HG02763 (cell line): ENCODE results near the gene OTP.

Experiments
- ATAC-seq: cut with Tn5 transposase; IDR thresholded peaks from one replicate; pipeline ENCODE4 v1.9.1; 2021; ENCODE audit warnings: mild to moderate bottlenecking, moderate library complexity; ENCODE audit not compliant: unreplicated experiment

Gene OTP

DNA sequence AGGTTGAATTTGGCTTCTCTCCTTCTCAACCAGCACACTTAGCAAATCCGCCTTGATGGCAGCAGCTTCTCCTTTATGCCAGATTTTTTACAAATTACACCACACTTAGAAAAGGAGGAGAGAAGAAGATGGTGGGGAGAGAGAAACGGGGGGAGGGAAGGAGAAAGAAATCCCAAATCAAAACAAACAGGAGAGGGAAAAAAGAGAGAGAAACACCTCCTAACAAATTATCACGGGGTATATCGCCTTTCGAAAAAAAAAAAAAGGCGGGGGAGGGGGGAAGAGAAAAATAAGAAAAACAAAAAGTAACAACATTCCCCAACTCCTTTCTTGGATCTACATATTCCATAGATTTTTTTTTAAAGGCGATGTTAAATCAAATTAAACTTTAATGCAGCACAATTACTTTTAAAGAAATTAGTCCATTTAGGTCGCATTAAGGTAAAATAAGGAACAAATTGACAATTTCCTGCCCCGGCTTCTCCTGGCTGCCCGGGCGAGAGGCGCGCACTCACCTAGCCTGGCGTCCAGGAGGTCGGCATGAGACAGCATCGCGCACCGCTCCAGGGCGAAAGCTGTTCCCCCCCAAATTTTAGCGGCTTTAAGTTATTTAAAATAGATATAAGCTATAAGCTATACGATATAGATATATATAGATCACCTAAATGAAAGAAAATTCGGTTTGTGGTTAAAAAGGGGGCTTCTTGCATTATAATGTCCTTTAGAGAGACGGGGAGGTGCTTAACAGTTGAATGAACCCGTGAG lies at the start of gene OTP:
Gene OTP, minus strand, starts transcription at position 716 of the 765 bp plus-strand sequence. Its CDS starts 164 bp downstream, at position 552.
- no peak for ATAC-seq

GRCh38 chr5:77683171-77683732 lies 44.7 kb upstream of the OTP start:
- no peak for ATAC-seq

- no peak for ATAC-seq
These were observed 32.0 kb upstream of the OTP start for GRCh38 chr5:77670526-77670925.

DNA sequence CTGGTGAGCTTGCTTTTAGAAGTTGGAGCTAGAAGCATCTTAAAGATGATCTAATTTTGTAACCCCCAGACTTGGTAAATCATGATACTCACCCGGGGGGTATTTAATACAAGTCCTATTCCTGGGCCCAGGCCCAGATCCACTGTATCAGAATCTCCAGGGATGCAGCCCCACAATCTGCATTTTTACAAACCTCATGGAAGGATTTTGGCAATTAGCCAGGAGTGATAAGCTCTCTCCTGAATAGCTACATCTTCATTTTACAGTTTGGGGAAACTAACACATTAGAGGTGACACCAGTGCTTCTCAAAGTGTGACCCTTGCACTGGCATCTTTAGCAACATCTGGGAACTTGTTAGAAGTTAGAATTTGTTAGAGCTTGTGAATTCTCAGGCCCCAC lies 31.2 kb upstream of the OTP start:
- no peak for ATAC-seq

DNA sequence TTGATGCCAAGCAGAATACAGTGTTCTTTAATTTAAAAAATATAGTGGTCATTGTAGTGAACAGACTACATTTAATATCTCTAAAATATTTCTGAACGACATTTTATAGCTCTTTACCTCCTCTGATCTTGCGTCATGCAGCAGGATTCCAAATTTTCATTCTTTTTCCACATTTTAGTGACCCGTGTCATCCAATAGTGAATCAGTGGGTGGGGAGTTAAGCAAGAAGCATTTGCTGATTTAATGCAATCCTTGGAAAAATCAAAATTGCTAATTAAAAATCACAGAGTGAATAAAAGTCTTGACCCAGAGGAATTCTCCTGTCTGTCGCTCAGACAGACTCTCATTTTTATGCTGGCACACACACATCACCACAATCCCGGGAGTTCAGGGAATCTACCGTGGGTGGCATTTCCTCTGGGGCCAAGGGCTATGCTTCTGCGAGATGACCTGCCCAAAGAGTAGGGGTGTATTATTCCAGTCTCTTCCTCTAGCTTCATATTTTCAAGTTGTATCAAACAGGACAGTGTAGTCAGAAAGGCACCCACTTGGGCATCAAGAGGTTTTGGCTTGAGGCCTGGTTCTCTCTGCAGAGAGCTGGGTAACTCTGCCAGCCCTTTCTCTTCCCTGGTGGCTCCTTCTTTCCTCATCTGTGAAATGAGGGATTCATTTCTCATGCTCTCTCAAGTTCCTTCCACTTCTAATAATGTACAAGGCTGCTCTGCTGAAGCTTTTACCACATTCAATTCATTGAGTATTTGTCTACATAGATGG lies 24.8 kb upstream of the OTP start:
- ATAC-seq: no peak

DNA sequence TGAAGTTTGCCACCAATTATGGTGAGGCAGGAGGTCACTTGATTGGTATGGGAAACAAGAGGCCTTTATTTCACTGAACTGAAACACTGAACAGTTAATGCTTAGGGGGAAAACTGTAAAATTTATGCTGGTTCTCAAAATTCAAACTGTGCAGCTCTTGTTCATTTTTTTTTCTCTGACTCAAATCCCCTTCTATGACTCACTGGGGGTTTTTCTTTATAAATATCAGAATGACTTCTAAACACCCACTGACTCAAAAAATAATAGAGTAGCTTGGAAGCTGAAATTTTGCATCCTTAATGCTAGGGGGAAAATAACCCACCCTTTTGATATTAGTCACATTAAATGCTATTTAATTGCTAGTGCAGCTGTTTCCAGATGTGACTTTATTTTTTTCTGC lies 24.1 kb upstream of the OTP start:
- ATAC-seq: no peak

DNA sequence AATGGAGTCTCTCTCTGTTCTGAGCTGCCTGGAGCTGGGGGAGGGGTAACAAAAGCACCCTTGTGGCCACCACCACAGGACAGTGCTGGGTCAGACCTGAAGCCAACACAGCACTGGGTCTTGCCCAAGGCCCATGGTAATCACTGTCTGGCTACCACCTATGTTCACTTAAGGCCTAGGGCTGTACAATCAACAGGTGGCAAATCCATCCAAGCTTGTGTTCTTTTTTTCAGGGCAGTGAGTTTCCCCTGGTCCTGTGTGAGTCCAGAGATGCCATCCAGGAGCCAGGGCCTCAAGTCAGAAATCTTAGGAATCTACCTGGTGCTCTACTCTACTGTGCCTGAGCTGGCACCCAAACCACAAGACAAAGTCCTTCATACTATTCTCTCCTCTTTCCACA lies 20.1 kb upstream of the OTP start:
- no peak for ATAC-seq

- ATAC-seq: no peak
These were observed 12.8 kb upstream of the OTP start for GRCh38 chr5:77651343-77651742.

- no peak for ATAC-seq
These were observed 12.2 kb upstream of the OTP start for GRCh38 chr5:77650686-77651085.

DNA sequence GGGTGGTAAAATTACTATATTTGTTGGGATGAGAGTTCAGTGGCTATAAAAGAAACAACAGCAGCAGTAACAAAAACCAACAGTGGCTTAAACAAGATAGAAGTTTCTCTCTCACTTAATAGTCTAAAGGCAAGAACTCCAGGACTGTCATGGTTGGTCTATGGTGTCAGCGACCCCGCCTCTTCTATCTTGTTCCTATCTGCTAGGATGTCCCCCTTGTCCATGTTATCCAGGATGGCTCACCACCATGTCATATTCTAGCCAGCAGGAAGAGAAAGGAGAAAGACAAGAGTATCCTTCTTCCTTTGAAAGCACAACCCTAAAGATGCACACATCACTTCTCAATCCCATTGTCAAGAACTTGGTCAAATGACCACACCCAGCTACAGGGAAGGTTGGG lies 11.3 kb upstream of the OTP start:
- ATAC-seq: no peak

DNA sequence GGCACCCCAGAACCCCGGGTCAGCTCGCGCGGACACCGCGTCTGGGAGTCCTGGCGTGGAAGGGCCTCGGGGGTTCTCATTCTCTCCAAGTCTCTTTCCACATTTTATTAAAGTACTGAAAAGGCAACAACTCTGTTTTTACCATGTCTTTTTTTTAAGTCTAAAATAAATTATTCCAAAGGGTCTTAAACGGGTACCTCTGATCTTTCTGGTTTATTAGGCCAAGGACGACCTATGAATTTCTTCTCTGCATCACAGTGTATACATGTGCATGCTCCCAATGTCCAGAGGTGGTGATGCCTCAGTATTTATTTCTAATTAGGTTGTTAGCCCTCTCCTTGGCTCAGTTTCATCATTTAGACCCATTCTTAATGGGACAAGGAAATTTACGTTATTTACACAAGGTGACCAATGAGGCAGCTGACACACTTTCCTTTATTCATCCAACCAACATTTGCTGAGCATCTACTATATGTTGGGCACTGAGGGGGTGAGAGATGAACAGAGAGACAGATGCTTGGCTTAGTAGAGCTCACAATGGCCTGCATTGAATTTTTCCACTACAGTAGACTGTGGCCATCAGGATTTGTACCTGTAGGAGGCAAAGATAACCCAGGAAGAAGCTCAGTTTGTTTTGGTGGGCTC lies 7.6 kb upstream of the OTP start:
- no peak for ATAC-seq

GRCh38 chr5:77645158-77645994 lies 6.9 kb upstream of the OTP start:
- no peak for ATAC-seq

DNA sequence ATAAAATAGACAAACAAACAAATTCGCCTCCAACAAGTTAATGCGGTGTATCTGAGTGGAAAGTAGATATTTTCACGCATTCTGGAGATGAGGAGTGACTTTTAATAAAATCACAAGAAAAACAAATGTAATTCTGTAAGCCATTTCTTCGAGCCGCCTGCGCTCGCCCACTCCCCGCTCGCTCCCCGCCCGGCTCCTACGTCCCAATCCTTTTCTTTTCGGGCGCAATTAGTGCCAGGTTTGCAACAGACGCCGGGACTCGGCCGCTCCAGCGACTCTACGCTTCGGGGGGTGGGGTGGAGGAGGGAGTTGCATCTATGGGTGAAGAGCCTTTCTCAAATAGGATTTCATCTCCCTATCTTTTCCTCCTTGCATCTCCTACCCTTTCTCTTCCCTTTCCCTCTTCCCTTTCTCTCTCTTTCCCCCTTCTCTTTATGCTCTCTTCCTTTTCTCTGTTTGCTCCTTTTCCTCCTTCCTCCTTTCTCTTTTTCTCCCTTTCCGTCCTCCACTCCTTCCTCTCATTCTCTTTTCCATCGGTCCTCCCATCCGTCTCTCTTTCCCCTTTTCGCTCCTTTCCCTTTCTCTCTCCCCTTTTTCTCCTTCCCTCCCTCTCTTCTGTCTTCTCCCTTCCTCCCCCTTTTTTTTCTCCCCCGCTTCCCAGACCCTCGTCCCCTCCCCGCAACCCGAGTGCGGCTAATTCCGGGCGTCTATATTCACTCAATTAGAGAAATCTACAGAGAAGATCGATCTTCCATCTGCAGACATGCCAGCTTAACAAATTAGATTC lies 6.1 kb upstream of the OTP start:
- ATAC-seq: no peak

- ATAC-seq: no peak
These were observed 5.3 kb upstream of the OTP start for GRCh38 chr5:77643654-77644370.

GRCh38 chr5:77642738-77643653 lies 4.5 kb upstream of the OTP start:
- ATAC-seq: no peak

- ATAC-seq: no peak
These were observed 3.6 kb upstream of the OTP start for GRCh38 chr5:77641963-77642737.

DNA sequence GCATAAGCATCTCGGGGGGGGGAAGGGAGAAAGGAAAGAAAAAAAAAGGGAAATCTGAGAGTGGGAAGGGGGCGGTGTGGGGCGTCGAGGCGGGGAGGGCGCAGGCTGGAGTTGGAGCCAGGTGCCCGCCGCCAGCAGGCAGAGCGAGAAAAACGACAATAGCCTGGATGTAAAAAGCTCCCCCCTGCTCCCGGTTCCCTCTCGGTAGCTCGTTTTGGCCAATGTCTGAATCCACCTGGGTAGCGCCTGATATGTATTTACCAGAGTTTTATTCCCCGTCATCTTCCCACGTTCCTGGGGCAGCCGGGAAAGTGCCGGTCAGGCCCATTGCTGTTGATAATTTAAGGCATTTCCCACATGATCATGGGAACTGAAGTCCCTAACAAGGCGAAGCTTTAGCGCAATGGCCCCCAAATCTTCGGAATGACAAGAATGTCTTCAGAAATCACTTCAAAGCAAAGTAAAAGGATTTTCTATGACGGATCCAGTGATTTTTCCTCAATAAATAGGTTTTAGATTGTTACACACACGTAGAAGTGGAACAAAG lies 3.0 kb upstream of the OTP start:
- no peak for ATAC-seq
